ENCODE results near the gene TRIM24.

TRIM24 gene

DNA sequence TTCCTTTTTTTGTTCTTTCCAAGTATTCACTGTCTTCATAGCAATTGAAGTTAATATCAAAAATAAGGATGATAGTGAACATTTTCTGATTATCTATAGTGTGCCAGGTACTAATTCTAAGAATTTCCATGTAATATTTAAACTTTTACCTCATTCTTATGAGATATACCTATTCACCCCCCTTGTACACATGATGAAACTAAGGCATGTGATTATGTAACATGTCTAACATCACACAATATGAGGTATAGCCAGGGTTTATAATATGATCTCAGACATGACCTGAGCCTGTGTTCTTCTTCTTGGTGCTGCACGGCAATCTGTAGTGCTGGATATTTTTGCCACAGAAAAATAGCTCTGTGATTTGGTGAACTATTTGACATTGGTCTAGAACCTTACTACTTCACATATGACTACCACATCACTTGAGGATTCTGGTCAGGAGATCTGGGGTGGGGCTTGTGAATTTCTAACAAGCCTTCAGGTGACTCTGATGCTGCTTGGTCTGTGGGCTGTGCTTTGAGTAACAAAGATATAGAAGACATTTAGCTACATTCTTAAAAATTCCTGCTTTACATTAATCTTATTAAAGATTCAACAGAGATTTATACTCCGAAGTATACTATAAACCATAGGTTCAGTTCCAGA, 79.1 kb downstream of the TRIM24 start:
- DNase-seq (ENCODE audit: low read depth): no peak

DNA sequence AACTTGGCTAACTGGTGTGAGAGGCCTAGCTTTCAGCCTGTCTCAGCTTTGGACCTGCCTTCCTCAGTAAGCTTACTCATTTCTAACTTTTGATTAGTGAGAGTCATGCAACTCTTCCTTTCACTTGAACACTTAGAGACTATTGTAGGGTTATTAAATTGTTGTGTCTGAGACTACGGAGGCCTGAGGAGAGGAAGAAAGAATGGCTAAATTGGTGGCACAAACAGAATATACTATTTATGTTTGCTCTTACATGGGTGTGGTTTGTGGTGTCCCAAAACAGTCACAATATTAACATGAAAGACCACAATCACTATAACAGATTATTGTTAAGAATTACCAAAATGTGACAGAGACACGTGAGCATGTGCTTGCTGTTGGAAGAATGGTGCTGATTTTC, 82.1 kb downstream of the TRIM24 start:
- no peak for DNase-seq (ENCODE audit: low read depth)

DNA sequence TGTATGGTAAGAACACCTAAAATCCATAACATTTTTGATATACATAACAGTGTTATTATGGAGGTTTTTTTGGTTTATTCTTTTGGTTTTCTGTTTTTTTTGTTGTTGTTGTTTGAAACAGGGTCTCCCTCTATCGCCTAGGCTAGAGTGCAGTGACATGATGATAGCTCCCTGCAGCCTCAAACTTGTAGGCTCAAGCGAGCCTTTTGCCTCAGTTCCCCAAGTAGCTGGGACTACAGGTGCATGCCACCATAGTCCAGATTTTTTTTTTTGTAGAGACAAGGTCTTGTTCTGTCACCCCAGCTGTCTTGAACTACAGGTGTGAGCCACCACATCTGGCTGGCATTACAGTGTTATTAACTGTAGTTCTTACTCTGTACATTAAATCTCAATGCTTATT, 83.7 kb downstream of the TRIM24 start:
- no peak for DNase-seq (ENCODE audit: low read depth)

DNA sequence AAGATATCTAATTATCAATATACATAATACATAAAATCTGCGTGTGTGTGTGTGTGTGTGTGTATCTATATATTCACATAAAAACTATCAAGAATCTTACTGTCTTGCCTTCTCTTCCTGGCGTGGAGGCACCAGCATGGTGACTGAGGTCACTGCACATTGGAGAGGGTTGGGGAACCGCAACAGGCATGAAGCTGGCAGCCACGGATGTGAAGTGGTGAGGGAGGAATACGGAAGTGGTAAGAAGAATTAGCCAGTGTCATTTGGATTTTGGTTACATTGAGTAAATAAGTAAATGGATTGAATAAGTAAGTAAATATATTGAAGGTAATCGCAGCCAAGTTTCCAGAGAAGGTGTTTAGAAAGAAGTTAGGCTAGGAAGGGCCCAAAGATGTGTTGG, 85.1 kb downstream of the TRIM24 start:
- DNase-seq (ENCODE audit: low read depth): no peak

DNA sequence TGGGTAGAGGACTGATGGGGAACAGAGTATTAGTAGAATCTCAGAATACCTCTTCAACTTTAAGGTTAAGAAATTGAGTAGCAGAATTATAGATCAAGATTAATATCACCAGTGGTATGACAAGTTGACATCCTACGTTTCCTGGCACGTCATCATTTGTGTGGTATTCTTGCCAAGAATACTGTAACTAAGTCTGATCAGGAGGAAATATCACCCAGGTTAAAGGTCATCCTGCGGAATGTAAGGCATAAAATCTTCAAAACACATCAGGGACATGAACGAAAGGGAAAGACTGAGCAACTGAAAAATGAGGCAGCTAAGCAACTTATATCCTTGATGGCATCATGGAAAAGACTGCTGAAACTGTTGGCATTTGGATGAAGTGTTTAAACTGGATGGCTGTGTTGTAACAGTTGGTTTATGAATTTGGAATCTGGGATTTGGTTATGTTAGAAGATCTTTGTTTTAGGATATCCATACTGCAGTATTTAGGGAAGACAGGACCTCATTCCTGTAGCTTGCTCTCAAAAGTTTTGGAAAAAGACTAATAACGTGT, 86.1 kb downstream of the TRIM24 start:
- no peak for DNase-seq (ENCODE audit: low read depth)

DNA sequence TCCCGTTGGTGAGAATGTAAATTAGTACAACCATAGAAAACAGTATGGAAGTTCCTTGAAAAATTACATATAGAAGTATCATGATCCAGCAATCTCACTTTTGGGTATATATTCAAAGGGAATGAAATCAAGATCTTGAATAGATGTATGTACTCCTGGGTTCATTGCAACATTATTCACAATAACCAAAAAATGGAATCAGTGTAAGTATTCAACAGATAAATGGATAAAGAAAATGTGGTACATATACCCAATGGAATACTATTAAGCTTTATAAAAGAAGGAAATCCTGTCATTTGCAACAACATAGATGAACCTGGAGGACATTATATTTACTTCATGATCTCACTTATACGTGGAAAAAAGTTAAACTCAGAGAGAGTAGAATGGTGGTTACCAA, 86.8 kb downstream of the TRIM24 start:
- no peak for DNase-seq (ENCODE audit: low read depth)

DNA sequence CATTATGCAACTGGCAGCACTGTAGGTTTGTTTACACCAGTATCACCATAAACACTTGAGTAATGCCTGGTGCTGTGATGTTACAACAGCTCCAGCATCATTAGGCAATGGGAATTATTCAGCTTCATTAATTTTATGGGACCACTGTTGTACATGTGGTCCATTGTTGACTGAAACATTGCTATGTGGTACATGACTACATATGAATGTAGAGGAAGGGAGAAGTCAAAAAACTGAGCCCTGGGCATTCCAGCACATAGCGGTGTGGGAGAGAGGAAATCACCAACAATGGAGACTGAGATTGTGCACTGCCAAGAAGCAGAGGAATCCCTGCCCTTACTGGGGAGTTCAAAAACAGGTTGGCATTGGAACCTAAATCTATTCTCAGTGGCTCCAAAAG, 89.0 kb downstream of the TRIM24 start:
- no peak for DNase-seq (ENCODE audit: low read depth)

DNA sequence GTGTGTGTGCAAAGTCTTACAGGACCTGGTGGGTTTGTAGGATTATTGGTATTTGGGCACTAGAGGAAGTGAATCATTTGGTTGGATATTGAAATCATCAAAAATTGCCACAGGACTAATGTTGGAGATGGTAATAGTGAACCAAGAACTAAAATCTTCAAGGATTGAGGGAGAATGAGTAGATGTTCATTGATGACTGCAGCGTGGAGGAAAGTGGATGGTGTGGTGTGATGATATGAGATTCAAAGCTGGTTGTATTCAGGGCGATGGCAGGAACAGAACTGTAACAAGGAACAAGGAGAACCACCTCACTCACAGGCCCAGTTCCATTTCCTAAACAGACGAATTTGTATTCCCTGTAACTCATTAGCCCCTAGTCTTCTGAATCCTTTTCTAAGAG, 90.3 kb downstream of the TRIM24 start:
- DNase-seq (ENCODE audit: low read depth): no peak

DNA sequence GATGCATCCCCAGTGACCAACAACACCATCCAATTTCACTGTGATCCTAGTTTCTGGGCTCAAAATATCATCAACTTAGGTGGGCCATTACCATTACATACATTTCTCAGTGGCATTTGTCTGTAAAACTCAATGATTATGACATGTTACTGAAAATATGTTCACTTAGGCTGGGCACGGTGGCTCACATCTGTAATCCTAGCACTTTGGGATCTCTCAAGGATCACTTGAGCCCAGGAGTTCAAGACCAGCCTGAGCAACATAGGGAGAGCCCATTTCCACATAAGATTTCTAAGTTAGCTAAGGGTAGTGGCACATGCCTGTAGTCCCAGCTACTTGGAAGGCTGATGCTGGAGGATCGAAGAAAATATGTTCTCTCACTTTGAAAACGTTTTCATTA, 91.0 kb downstream of the TRIM24 start:
- DNase-seq (ENCODE audit: low read depth): no peak

DNA sequence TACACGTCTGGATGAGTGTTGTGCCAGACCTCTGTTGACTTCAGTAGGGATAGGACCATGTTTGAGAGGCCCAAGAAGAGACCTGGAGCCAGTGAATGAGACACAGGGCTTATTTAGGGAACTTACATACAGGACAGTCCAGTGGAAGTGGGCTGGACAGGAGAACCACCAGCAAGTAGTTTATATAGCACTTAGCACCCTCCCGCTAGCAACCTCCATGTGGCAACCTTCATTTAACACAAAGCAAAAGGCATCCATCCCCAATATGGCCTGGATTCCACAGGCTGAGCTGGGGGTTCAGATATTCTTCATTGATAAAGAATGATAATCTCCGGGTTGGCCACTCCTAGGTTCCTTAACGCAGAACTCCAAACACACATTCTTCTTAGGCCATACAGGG, 93.7 kb downstream of the TRIM24 start:
- no peak for DNase-seq (ENCODE audit: low read depth)

DNA sequence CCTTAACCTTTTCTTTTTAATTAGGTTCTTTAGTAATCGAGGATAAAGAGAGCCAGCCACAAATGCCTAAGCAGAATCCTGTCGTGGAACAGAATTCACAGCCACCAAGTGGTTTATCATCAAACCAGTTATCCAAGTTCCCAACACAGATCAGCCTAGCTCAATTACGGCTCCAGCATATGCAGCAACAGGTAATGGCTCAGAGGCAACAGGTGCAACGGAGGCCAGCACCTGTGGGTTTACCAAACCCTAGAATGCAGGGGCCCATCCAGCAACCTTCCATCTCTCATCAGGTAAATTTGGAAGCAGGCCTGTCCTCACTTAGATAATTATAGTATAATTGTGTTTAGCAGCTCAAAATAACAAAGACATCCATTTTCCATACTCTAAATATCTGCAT, 94.6 kb downstream of the TRIM24 start:
- no peak for DNase-seq (ENCODE audit: low read depth)

DNA sequence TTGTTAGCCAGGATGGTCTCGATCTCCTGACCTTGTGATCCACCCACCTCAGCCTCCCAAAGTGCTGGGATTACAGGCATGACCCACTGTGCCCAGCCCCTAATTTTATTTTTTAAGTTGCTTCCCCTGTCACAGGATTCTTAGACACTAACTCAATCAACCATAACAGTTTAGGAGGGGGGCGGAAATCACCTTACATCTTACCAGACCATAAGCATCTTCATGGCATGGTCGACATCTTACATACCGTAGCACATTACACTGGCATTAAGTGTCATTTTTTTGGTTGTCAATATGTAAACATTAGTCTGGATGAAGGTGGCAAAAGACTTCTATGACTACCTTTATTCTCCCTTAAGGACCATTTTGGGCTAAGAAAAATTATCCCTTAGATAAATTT, 95.6 kb downstream of the TRIM24 start:
- no peak for DNase-seq (ENCODE audit: low read depth)

DNA sequence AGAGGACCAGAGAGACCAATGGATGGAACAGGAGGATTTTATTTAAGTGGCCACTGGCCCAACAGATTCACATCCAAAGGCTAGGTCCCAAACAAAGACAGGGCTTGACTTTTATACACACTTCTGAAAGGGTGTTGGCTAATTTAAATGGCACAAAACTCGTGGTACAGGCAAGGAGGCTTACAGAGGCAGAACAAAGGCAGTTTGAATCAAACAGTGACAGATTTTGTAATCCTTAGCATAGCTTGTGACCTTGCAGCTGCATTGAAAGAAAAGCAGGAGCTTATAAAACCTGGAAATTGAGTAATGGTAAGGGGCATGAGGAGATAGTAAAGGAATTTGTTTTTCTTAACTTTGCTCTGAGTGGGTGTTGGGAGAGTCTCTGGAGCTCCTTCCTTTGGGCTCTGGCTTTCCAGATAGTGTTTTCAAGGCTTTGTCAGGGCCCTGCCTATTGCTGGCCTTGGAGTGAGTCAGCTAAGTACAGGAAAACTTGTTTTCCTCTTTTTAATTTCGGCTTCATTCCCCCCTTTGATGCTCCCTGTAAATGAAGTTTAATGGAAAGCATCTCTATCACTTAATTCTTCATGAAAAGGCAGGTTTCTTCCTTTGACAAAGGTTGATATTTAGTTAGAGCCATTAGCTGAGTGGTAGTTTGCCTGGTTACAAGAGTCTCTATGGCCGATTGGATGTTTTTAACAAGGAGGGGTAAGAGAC, 96.9 kb downstream of the TRIM24 start:
- no peak for DNase-seq (ENCODE audit: low read depth)

DNA sequence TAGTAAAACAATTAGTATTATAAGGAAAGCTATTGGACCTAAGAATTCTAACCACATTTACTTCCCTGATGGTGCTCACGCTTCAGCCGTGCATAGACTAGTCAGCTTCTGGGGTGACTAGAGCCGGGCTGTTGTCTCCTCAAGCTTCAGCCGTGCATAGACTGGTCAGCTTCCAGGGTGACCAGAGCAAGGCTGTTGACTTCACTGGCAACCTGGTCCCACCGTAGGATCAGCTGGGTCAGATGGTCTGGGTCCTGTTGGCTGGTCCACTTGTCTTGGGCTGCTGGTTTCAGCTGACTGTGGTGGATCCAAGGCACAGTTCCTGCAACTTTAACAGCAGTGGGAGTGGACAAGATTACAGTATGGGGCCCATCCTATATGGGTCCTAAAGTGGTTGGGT, 99.4 kb downstream of the TRIM24 start:
- no peak for DNase-seq (ENCODE audit: low read depth)

DNA sequence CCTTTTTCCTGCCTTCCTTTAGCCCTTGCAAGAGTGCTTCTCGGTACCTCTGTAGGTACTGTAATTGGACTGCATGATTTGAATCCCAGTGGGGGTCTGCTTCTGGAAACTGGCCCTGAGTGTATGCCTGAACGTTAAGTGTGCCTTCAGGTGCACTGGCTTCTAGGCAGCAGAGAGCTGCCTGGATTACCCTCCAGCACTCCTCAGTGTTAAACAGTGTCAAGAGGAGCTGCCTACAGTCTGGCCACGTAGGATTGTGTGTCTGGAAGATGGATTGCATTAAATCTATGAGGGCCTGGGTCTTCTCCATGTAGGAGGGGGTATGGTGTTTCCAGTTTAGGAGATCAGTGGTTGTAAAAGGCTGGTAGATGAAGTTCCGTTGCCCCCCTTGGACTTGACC, 103.7 kb downstream of the TRIM24 start:
- DNase-seq (ENCODE audit: low read depth): no peak

DNA sequence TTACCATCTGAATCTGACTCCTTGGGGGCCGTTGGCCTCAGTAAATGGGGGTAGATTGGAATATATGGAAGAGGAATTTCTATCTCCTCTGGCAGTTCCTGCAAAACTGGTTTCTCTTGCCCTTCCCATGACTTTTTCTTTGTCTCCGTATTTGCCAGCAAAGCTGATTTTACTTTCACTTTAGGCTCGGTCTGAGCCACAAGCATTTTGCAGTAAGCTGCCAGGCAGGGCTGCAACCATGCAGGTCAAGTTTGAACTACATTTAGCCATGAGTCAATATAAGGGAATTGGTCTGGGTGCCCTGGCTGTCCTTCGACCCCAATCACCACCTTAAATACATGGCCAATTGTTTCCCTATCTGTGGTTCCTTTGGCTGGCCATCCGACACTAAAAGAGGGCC, 104.3 kb downstream of the TRIM24 start:
- no peak for DNase-seq (ENCODE audit: low read depth)

DNA sequence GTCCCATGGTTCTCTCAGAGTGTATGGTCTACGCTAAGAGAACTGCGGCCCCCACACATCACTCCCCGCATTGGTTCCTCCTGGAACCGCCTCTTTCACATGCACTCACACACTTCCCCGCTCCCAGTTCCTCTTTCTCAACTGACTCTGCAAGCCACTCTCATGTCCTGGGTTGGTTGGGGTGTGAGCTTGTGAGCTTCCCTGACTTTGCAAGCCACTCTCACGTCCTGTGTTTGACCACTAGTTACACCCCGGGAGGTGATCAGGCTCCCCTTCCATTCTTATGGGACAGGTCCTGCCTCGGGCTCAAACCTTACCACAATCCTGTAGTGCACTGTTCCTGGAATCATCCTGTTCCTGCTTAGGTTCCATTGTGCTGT, 105.0 kb downstream of the TRIM24 start:
- no peak for DNase-seq (ENCODE audit: low read depth)

DNA sequence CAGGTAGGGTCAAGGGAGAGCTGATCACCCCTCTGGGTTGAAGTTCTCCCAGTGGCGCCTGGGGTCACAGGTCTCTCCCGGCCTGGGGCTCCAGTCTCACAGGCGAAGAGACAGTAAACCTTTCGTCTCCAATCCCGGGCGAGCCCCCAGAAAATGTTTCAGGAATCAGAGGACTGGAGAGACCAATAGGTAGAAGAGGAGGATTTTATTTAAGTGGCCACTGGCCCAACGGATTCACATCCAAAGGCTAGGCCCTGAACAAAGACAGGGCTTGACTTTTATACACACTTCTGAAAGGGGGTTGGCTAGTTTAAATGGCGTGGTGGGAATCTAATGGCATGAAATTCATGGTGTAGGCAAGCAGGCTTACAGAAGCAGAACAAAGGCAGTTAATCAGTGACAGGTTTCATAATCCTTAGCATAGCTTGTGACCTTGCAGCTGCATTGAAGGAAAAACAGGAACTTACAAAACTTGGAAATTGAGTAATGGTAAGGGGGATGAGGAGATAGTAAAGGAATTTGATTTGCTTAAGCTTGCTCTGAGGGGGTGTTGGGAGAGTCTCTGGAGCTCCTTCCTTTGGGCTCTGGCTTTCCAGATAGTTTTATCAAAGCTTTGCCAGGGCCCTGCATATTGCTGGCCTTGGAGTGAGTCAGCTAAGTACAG, 105.5 kb downstream of the TRIM24 start:
- DNase-seq (ENCODE audit: low read depth): no peak

DNA sequence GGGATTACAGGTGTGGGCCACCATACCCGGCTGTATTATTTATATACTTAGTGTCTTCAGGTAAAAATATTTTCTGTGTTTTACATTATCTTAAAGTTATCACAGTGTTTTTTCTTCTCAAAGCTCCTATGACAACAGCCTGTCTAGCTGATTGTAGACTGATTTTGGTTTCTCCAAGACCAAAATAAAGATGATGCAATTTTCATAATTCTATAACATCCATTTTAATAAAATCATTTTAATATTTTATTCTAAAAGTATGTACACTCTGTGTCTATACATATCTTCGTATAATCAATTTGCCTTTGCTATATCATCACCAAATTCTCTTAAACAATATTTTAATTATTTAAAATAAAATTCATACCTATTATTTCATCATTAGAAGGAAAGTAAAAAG, 108.6 kb downstream of the TRIM24 start:
- DNase-seq (ENCODE audit: low read depth): no peak

DNA sequence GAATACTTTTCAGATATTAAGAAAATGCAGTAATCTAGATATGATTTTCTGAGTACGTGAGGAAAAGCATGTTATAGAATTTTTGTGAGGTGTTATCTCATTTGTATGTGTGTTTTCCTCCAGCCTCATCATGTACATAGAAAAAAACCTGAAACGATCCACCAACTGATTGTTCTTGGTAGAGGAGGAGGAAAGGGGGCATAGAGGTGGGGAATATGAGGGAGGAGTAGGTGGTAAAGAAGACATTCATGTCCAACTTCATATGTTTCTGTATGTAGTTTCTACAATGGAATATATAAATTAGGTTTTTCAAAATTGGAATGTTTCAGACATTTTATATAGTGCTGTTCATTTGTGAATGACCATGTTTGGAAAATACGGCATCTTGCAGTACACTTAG, 109.4 kb downstream of the TRIM24 start:
- no peak for DNase-seq (ENCODE audit: low read depth)

DNA sequence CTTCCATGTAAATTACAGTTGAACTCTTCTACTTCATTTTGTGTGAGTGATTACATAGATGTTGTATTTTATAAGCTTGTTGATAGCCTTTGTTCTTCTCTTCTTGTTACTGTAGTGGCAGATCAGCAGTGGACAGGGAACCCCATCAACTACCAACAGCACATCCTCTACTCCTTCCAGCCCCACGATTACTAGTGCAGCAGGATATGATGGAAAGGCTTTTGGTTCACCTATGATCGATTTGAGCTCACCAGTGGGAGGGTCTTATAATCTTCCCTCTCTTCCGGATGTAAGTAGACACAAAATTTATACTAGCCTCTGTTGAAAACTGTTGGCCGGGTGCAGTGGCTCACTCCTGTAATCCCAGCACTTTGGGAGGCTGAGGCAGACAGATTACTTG, 110.7 kb downstream of the TRIM24 start:
- no peak for DNase-seq (ENCODE audit: low read depth)

DNA sequence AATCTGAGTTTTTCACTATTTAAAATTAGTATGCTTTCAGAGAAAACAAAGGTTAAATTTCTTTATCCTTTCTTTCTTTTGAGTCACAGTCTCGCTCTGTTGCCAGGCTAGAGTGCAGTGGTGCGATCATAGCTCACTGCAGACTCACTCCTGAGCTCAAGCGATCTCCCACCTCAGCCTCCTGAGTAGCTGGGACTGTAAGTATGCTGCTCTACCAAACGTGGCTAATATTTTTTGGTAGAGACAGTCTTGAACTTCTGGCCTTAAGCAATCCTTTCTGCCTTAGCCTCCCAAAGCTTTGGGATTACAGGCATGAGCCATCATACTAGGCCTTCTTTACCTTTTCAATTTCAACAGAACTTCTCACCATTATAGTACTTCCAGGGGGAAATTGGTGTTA, 113.7 kb downstream of the TRIM24 start:
- no peak for DNase-seq (ENCODE audit: low read depth)

DNA sequence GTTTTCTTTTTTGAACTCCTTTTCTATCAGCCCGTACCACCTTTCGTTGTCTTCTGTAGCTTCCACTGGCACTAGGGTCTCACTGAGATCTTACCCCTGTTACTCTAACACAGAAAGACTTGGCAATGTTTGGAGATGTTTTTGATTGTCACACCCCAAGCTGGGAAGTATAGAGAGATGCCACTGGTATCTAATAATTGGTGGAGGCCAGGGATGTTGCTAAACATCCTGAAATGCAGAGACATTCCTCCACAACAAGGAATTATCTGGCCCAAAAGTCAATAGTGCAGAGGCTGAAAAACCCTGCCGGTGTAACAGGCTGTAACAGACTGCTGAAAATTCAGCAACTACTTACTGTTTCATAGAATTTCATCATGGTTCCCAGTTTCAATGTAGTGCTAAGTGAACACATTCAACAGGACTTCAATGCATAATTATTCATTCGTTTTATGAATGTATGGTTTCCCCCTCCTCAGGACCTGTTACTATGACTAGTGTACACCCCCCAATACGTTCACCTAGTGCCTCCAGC, 115.9 kb downstream of the TRIM24 start:
- no peak for DNase-seq (ENCODE audit: low read depth)

All from T-helper 22 cell (primary cell).